Stimulated activated CD8-positive, alpha-beta memory T cell treated with anti-CD3 and anti-CD28 coated beads, Interleukin-7, amount 100 ng/mL, for 1 hour (primary cell): ENCODE results near the gene FAM241A.
"Not testable (repeated sequence)": the region's sequence is repeated elsewhere in the genome, so short reads cannot be mapped to it uniquely, and the experiment has no call there.

Experiments used
- DNase-seq, 2 donors: peaks; one replicate each; pipeline ENCODE4 v3.0.0-alpha.2; 2020; ENCODE audit warnings: low read depth in 2 of 2

The FAM241A gene

GRCh38 chr4:112173593-112174558 lies 28.6 kb downstream of the FAM241A start:
- DNase-seq = no peak

- no peak for DNase-seq
Measured at GRCh38 chr4:112175840-112176239, 30.6 kb downstream of the FAM241A start.

- no peak for DNase-seq
Measured at GRCh38 chr4:112176596-112176995, 31.3 kb downstream of the FAM241A start.

GRCh38 chr4:112178741-112179140 lies 33.5 kb downstream of the FAM241A start:
- not testable (repeated sequence) for DNase-seq

GRCh38 chr4:112181358-112182000 lies 36.2 kb downstream of the FAM241A start:
- DNase-seq = no peak

- DNase-seq = no peak
Measured at GRCh38 chr4:112182604-112183003, 37.4 kb downstream of the FAM241A start.

- no peak for DNase-seq
Measured at GRCh38 chr4:112183252-112183651, 38.0 kb downstream of the FAM241A start.

- no peak for DNase-seq
Measured at GRCh38 chr4:112184438-112184837, 39.2 kb downstream of the FAM241A start.

GRCh38 chr4:112185334-112185733 lies 40.1 kb downstream of the FAM241A start:
- no peak for DNase-seq

GRCh38 chr4:112185740-112186670 lies 40.8 kb downstream of the FAM241A start:
- no peak for DNase-seq

- no peak for DNase-seq
Measured at GRCh38 chr4:112189754-112190153, 44.5 kb downstream of the FAM241A start.

GRCh38 chr4:112190684-112191083 lies 45.4 kb downstream of the FAM241A start:
- no peak for DNase-seq

- no peak for DNase-seq
Measured at GRCh38 chr4:112196461-112196860, 51.2 kb downstream of the FAM241A start.

GRCh38 chr4:112199041-112199440 lies 53.8 kb downstream of the FAM241A start:
- no peak for DNase-seq

- DNase-seq = no peak
Measured at GRCh38 chr4:112201915-112202505, 56.8 kb downstream of the FAM241A start.

- DNase-seq = no peak
Measured at GRCh38 chr4:112203593-112203992, 58.3 kb downstream of the FAM241A start.

GRCh38 chr4:112206431-112206830 lies 61.2 kb downstream of the FAM241A start:
- no peak for DNase-seq

GRCh38 chr4:112208137-112209095 lies 63.2 kb downstream of the FAM241A start:
- not testable (repeated sequence) for DNase-seq

- DNase-seq = no peak
Measured at GRCh38 chr4:112210777-112211176, 65.5 kb downstream of the FAM241A start.

- DNase-seq = no peak
Measured at GRCh38 chr4:112213091-112213490, 67.8 kb downstream of the FAM241A start.
